ENCODE measurements around the gene HTR4.

GRCh38 chr5:148540647-148541046 is 113.7 kb downstream of the HTR4 start:
- TF ChIP-seq CTCF (IDR thresholded peaks at IDR 0.05; ENCODE audit: low read length): no peak
- TF ChIP-seq EZH2 (optimal IDR thresholded peaks at IDR 0.05; ENCODE audit: low read depth, low read length): no peak
